NCI-H524 treated with DMSO at 0.1 percent for 48 hours (cell line): Measurements from ENCODE around the gene NT5C.
"Not testable (repeated sequence)": the region's sequence is repeated elsewhere in the genome, so short reads cannot be mapped to it uniquely, and the experiment has no call there.

Experiments used
- DNase-seq: peaks from one replicate; lab custom pipeline; 2025; lab: John Stamatoyannopoulos, UW

NT5C gene

DNA sequence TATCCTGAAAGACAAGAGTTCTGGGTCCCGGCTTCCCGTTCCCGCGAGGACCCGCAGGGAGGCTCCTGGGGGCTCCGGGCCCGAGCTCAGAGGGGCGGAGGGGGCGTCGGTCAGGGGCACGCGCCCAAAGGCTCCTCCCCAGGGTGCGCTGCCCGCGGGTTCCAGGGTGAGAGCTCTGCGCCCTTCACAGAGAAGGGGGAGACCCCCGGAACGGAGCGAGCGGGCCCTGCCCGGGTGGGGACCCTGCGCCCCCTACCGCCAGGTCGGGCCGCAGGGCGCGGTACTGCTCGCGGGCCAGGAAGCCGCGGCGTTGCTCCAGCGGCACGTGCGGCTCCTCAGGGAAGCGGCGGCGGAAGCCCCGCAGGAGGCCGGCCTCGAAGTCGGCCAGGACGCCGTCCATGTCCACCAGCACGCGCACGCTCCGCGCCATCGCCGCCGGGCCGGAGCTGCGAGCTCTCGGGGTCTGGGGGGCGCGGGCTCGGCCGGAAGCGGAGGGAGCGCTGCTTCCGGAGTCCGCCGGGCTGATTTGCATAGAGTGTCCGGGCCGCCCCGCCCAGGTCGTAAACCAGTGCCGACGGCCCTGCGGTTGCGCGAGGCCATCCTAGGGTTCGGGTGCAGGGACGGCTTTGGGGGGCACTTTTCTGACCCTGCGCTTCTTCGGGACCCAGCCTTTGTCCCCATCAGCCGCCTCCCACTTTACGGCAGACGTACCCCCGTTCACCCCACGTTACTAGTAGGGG, at the start of gene NT5C:
Gene NT5C (minus strand): TSS at position 465 of the 740 bp plus-strand sequence. CDS start 35 bp downstream, at position 430.
- DNase-seq: peak; percentile 50

DNA sequence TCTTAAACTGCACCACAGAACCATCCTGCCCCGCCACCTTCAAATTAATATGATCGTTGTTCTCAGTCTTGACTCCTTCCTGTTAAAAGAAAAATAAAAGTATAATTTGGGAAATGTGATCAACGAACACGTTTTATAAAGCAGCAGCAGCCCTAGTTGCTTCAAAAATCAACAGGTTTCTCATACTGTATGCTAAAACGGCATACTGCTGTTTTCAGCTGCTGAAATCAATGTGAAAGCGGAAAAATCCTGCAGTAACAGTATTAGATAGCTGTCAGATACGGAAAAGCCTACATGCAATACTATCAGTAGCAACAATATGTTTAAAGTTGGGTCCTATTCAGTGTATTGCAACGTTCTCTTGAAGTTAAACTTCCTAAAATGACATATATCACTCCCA, 49.6 kb upstream of the NT5C start:
- DNase-seq: no peak

DNA sequence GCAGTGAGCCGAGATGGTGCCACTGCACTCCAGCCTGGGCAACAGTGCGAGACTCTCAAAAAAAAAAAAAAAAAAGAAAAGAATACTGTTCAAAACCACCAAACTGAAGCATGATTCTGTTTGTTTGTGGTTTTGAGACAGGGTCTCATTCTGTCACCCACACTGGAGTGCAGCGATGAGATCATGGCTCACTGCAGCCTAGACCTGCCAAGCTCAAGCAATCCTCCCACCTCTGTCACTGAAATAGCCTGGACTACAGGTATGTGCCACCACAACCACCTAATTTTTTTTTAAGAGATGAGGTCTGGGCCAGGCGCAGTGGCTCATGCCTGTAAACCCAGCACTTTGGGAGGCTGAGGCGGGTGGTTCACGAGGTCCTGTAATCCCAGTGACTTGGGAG, 46.9 kb upstream of the NT5C start:
- no peak for DNase-seq

DNA sequence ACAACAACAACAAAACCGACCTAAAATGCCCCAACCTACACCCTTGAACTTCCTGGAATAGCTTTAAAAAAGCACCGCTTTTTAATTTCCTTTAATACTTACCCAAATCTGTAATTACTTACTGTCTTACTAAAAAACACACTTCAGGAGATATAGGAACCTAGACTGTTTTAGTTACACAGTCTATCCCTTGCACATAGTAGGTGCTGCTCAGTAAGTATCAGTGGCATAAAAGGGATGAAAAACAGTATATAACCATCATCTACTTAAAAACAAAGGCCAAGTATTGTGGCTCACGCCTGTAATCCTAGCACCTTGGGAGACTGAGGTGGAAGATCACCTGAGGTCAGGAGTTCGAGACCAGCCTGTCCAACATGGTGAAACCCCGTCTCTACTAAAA, 45.1 kb upstream of the NT5C start:
- no peak for DNase-seq

DNA sequence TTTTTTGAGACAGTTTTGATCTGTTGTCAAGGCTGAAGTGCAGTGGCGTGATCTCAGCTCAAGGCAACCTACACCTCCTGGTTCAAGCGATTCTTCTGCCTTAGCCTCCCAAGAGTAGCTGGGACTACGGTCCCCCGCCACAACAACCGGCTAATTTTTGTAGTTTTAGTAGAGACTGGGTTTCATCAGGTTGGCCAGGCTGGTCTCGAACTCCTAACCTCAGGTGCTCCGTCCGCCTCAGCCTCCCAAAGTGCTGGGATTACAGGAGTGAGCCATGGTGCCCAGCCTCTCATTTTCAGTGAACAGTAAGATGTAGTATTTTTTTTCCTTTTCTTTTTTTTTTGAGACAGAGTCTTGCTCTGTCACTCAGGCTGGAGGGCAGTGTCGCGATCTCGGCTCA, 43.5 kb upstream of the NT5C start:
- no peak for DNase-seq

DNA sequence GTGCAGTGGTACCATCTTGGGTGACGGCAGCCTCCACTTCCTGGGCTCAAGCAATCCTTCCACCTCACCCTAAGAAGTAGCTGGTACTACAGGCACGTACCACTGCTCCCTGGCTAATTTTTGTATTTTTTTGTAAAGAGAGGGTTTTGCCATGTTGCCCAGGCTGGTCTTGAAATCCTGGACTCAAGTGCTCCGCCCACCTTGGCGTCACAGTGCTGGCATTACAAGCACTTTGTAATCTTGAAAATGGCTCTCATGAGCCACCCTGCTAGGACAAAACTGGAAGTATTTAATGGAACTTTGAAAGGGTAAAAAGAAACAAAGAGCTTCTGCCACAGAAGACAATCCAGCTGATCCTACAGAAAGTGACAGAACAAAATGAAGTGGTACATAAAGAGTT, 42.0 kb upstream of the NT5C start:
- DNase-seq: no peak

DNA sequence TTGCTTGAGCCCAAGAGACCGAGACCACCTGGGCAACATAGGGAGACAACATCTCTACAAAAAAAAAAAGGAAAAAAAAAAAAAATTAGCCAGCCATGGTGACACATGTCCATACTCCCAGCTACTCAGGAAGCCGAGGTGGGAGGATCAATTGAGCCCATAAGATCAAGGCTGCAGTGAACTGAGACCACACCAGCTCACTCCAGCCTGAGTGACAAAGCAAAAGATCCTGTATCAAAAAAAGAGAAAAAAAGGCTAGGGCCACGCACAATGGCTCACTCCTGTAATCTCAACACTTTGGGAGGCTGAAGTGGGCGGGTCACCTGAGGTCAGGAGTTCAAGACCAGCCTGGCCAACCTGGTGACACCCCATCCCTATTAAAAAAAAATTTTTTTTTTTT, 37.5 kb upstream of the NT5C start:
- DNase-seq: no peak

DNA sequence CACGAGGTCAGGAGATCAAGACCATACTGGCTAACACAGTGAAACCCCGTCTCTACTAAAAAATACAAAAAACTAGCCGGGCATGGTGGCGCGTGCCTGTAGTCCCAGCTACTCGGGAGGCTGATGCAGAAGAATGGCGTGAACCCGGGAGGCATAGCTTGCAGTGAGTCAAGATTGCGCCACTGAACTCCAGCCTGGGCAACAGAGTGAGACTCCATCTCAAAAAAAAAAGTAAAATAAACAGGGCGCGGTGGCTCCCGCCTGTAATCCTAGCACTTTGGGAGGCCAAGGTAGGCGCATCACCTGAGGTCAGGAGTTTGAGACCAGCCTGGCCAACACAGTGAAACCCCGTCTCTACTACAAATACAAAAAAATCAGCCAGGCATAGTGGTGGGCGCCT, 33.1 kb upstream of the NT5C start:
- not testable (repeated sequence) for DNase-seq

DNA sequence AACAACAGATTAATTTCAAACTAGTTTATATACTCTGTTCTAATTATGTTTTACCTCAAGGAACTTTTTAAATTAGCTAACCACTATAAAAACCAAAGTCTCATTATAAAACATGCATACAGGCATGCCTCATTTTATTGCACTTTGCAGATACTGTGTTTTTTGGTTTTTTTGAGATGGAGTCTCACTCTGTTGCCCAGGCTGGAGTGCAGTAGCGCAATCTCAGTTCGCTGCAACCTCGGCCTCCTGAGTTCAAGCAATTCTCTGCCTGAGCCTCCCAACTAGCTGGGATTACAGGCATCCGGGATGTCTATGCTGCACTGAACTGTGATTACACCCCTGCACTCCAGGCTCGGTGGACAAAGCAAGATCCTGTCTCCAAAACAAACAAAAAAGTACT, 31.5 kb upstream of the NT5C start:
- DNase-seq: no peak

DNA sequence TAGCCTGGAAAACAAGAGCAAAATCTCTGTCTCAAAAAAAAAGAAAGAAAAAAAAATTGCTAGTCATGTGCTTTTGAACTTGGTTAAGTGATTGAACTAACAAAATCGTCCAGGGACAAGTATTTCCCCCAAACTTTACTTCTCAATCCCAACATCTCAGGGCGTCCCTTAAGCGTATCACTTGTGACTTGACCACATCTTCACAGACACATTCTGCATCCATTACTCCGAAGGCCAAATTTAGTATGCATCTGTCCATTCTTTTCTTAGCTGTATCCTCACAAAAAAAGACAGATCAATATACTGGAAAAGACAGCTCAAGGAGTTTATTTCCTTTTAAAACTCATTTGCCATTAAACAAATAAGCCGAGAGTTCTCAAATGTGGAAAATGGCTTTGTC, 28.7 kb upstream of the NT5C start:
- no peak for DNase-seq

DNA sequence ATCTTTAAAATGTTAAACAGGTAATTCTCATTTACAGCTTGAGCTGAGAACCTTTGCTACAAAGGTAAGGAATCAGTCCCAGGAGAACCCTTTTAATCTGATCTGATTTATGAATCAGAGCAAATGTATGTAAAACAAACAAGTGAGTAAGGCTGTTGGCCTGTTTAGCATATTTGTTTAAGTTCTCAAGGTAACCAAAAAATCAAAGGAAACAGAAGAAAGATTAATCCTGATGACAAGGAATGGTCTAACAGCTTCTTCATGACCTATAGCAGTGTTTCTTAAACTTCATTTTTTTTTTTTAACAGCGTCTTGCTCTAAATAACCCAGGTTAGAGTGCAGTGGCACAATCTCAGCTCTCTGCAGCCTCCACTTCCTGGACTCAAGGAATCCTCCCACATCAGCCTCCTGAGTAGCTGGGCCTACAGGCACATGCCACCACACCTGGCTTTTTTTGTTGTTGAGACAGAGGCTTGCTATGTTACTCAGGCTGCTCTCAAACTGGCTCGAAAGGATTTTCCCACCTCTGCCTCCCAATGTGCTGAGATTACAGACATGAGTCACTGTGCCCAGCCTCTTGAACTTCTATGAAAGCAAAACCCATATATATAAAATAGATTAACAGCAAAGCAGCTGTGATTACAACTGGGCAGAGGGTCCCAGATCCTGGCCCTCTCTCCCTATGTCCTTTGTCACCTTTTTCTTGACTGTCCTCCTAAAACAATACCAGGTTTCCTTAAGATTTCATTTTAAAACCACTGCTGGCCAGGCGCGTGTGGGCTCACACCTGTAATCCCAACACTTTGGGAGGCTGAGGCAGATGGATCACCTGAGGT, 27.9 kb upstream of the NT5C start:
- no peak for DNase-seq

DNA sequence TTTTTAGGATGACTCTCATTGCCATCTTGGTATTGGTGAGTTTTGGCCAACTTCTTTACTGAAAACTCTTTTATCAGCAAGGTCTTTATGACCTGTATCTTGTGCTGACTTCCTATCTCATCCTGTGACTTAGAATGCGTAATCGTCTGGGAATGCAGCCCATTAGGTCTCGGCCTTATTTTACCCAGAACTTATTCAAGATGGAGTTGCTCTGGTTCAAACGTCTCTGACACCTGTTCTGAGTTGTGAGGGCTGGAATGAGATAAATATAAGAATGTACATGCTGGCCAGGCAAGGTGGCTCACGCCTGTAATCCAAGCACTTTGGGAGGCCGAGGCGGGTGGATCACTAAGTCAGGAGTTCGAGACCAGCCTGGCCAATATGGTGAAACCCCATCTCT, 26.9 kb upstream of the NT5C start:
- not testable (repeated sequence) for DNase-seq

DNA sequence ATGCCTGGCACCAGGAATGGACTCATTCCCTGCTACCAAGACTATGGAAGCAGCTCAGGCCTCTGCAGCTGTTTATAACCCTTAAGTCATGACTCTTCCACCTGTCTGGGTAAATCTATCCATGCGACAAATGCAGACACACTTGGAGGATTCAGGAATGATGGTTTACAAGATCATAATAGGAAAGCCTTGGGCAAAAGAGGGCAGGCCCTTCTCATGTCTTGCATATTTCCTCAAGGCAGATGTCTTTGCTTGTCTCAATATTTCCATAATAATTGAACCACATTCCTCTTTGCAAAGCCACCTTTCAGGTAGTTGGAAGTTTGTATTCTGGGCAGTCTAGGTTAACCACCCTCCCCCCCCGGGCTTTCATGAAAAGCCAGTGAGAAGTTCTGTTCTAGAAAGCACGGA, 23.7 kb upstream of the NT5C start:
- peak; percentile 39 for DNase-seq

DNA sequence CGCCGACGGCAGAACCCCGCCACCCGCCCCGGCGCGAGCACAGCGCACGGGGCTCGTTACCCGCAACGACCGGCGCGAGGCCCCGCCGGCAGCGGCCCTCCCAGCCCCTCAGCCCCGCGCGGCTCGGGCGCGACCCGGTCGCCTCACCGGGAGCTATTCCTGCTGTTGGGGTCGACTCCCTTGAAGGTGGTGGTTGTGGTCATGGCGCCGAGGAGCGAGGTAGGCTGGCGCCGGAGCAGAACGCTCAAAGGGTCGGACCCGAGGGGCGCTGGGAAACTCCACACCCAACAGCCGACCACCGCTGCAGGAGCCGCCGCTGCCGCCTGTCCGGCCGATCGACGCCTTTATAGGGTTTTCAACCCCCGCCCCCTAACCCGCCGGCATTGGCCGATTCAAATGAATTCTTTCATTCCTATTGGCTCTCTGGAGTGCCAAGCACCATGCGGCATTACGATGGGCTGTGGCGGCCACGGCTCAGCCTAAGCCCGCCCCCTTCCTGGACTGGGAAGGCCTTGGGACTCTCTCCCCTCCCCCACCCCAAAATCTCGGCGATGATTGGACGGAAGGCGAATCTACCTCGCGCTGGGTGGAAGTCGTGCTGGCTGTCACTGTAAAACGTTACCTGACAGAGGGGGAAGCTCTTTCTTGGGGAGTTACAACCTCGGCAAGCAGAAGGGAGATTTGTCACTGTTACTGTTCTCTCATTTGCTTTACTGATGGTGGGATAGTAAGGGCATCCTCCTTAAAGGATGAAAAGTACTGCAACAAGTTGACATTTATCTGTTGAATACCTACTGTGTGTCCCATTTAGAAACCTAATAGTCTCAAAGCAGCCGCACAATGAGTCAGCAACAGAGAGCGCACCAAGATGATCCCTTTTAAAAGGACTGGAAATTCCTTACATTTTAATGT, 22.9 kb upstream of the NT5C start, which contains the start of gene JPT1:
Gene JPT1 (minus strand): TSS at position 318 of the 912 bp plus-strand sequence. CDS start 115 bp downstream, at position 203.
- DNase-seq: peak; percentile 99

DNA sequence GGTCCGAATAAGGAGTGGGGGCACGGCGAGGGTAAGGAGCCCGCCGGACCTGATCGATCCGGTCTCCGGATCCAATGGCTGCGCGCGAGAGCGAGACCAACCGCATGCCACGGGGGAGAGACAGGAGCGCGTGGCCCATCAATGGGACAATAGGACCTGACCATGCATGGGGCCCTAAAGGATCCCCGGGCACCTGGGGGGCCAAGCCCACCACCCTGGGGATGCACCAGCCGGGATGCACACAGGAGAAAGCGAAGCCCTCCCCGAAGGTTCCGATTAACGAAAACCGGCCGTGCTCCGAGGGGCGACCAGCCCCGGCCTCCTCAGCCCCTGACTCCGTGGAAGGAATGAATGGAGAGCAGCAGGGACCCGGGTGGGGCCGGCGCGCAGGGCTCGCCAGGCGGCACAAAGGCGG, 22.2 kb upstream of the NT5C start:
- DNase-seq: no peak

DNA sequence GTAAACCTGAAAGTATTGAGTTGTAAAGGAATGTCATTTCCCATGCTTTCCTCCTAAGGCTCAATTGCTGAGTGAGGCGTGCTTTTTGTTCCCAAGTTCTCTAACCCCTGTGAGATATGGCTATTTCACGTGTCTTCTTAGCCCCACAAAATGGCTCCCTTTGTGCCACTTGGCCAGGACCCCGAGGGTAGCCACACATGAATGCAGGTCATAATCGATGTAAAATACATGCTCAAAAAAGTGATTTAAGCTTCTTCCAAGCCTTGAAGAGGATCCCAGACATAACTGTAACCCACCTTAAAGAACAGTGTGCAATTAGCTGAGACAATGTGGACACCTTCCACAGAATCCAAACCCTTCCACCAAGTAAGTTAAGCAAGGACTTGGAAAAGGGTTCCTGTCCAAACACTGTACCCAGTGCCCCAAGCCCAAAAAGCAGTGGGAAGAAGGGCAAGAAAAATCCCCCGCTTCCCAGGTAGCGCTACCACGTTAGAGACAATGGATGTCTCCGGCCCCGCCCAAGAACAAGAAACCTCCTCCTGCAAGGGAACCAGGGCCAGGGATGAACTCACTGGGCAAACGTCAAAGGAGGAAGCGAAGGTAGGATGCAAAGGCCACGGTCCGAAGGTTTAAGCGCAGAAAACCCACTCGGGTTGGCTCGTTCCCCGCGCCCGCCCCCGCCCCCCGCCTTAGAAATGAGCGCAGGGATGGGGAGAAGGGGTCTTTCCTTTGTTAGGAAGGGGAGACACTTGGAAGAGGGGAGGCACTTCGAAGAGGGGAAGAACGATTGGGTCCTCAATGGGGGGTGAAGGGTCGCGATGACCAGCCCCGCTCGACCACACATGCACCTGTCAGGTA, 21.6 kb upstream of the NT5C start:
- DNase-seq: peak; percentile 18

DNA sequence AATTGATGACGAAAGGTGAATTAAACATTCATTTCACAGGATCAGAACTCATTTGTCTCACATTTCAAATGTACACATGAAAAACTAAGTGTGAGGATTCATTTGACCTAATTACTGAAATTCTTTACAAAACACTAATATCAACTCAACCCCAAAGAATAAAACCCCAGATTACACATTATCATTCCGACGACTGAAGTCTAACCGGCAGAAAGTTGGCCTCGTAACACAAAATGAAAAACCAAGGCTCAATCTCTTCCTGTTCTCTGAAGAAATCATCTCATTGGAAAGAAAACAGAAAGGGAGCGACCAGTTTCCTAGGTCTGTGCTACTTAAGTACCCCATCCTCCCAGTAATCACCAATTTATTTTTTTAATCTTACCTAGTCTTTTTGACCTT, 21.0 kb upstream of the NT5C start:
- no peak for DNase-seq

DNA sequence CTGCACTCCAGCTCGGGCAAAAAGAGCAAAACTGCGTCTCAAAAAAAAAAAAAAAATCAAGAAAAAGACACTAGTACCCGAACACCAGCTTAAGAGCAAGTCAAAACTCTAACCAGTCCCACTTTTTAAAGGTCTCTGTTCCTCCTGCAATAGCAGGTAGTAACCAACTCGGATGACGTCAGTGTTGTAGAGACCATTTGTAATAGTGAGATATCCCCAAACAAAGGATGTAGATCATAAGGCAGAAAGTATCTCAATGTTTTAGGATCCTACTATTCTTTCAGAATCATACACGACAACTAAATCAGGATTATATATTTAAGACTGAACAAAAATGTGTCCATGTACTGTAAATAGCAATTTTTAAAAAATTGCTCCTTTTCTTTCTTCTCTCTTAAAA, 20.4 kb upstream of the NT5C start:
- peak; percentile 11 for DNase-seq

DNA sequence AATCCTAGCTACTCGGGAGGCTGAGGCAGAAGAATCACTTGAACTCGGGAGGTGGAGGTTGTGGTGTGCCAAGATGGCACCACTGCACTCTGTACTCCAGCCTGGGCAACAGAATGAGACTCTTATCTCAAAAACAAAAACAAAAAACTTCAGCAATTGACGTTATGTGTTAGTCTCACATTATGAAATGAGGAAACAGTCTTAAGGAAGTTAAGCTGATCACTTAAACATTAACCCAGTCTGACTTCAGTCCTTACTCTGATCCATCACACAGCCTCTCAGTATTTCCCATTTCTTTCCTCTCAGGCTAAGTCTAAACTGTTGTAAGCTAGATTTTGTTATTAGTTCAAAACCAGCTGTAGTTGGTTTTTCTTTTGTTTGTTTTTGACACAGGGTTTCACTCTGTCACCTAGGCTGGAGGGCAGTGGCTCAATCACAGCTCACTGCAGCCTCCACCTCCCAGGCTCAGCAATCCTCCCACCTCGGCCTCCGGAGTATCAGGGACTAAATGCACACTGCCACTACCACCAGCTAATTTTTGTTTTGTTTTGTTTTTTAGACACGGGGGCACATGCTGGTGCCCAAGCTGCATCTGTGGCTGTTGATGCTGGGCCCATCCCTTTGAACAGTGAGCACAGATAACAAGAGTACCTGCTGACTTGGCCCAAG, 16.5 kb upstream of the NT5C start:
- no peak for DNase-seq

DNA sequence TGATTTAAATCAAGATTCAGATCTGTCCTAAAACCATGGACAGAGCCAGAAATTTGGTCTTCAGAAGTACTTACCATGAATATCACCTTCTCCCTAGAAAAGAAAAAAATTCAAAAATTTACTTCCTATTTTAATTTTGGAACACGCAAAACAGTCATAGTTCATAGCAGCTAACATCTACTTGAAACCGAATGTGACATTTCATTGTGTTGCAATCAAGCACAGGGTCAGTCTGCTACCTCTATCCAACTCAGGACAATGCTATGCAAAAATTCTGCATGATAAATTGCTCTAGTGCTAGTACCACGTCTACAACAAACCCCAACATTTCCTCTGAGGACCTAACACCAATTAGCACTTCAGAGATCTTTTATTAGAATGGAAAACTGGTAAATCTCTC, 15.1 kb upstream of the NT5C start:
- DNase-seq: no peak
